CMK (cell line): ENCODE results near the gene HNRNPDL.
"Not testable (repeated sequence)": the region's sequence is repeated elsewhere in the genome, so short reads cannot be mapped to it uniquely, and the experiment has no call there.

Experiments
- DNase-seq: peaks from one replicate; pipeline ENCODE4 v3.0.0-alpha.2; 2010; ENCODE audit warnings: low read depth

HNRNPDL gene

DNA sequence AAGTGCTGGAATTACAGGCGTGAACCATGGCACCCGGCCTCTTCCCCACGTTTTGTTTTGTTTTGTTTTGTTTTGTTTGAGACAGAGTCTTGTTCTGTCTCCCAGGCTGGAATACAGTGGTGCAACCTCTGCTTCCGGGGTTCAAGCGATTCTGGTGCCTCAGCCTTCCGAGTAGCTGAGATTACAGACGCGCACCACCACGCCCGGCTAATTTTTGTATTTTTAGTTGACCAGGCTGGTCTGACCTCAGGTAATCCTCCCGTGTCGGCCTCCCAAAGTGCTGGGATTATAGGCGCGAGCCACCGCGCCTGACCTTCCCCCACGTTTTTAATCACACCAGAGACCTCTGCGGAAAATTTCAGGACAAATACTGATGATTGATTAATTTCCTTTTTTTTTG is 2.3 kb upstream of the HNRNPDL start:
- no peak for DNase-seq

GRCh38 chr4:82431831-82432230 is 1.6 kb upstream of the HNRNPDL start:
- DNase-seq, result no peak

DNA sequence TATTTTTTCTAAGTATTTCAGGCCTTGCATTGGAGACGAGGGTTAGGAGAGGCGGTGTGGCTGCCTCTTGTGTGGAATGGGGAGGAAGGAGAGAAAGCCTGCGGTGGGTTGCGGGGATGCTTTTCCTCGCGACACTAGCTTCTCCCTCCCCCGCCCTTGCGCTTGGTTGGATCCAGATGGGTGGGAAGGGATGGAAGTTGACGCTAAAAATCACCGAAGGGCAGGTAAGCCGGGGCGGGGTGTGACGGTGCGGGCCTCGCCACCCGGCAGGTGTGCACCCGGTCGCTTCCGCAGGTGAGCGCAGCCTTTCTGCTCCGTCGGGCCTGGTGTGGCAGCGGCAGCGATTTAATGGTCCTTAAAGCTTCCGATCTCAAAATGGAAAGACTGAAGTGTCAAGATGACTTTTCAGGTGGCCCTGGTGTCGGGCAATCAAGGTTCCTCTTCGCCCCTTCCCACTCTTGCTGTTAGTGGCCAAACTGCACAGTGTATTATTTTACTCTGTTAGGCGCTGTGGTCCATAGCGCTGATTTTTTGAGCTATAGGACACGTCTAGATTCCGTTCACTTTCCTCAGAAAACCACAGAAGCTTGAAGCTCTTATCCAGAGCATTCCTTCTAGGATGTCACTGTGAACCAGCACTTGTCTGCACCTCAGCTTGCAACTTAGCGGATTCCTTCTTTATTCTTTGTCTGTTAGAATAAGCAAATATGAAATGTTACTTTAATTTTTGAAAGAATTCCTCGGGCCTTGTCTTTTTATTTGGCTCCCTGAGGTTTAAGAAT is 893 bp upstream of the HNRNPDL start:
- no peak for DNase-seq

DNA sequence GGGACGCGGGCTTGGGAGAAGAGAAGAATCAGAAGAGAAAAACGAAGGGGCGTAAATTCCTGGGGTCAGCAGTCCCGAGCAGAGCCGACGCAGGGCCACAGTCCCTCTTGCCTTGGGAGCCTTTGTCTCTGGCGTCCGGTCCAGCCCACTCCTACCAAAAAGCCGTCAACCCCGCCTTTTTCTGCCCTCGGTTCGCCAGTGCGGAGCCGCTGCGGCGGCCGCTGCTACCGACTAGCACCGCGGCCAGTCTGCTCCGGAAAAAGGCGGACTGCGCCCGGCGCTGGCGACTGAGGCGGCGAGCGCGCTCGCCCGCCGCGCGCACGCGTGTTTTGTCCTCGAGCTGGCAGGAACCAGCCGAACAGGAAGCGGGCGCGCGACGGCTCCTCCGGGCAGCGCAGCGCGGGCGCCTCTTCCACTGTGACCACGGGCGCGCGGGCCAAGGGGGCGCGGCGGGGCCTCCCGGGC is 502 bp downstream of the HNRNPDL start:
- DNase-seq, result peak; percentile 46

GRCh38 chr4:82428969-82429727 is 1.1 kb downstream of the HNRNPDL start:
- DNase-seq, result peak; percentile 66

DNA sequence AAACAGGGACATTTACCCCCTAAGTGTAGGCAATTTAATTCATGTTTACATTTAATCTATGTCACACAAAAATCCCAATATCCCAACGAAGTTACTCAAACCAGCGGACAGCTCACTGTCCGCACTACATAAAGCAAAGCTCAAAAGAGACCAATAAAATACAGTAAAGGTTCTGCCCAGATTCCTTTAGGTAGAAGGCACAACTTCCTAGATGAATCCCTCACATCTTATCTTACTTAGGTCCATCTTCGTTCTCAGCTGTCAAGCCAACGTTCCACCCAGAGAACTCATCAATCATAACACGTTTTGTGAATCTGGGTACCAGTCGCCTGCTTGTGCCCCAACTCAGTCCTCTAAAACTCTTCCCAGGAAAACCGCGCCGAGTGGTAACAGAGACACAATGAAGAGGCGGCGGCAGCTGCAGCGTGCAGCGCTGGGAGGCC is 1.7 kb downstream of the HNRNPDL start:
- DNase-seq, result no peak

GRCh38 chr4:82425478-82425877 is 4.8 kb downstream of the HNRNPDL start:
- no peak for DNase-seq

DNA sequence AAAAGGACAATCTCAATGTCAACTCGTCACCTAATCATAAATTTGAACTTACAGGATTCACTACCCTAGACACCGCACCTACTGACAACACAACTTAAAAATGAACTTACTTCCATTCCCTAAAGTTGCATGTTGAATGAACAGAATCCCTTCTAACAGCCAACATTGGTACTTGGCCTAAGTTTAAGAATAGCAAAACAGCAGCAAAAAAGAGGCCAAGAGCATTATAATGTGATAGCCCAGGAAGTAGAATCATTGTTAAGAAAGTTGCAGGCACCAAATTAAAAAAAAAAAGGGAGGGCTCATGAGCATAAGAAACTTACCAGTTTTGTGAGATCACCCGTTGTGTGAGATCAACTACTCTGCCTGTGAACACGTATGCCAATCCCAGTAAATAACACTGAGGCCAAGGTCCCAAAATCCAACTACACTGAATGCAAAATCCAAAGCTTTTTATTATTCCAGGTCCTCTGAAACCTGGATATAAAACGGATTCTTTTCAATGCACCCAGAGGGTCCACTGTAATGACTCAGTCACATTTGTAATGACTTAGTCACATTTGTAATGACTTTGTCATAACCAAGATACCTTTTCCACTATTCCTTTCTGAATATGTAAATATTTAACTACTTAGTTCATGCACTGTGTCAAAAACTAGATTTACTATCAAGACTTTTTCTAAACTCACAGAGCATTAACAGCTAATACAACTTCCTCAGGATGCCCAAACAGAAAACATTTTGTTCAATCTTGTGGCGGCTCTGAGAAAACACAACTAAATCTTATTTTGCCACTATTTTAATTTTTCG is 6.8 kb downstream of the HNRNPDL start:
- DNase-seq, result no peak

DNA sequence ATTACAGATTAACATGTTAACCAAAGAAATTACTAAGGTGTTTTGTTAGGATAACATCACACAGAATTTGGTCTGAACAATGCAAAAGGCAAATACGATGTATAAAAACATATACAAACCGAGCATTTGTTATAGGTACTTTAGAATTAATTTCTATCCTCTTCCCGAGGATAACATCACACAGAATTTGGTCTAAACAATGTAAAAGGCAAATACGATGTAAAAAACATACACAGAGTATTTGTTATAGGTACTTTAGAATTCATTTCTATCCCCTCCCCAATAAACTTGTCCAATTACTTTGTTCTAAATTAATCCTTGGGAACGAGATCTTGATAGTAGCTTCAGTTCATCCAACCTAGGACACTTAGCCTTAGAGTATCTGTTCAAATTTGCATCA is 7.6 kb downstream of the HNRNPDL start:
- no peak for DNase-seq

DNA sequence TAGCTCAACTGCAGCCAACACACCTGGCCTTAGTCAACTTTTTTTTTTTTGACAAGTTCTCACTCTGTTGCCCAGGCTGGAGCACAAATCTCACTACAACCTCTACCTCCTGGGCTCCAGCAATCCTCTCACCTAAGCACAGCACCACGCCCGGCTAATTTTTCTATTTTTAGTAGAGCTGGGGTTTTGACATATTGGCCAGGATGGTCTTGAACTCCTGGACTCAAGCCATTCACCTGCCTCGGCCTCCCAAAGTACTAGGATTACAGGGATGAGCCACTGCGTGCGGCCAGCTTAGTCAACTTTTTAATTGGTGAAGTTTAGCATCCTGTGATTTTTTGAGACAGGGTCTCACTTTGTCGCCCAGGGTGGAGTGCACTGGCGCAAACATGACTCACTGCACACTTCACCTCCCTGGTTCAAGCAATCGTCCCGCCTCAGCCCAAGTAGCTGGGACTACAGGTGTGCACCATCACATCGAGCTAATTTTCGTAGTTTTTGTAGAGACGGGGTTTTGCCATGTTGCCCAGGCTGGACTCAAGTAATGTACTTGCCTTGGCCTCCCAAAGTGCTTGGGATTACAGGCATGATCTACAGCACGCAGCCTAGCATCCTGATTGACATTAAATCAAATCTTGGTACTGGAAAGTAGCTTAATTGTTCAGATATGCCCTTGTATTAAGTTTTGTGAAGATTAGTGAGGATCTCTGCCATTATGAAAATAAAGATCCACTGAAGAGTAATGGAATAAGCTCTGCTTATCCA is 8.3 kb downstream of the HNRNPDL start:
- DNase-seq, result no peak

DNA sequence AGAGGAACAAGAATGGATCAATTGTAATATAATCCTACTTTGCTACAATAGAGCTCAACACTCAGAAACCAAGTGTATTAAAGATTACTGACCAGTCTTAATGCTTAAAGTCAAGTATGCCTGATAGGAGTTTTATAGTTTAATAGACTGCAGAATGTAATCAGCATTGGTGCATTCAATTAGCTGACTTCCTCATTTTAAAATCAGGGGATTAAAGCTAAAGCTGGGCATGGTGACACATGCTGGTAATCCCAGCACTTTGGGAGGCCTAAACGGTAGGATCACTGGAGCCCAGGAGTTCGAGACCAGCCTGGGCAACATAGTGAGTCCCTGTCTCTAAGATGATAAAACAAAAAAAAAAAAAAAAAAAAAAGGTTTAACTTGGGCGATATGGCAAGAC is 10.8 kb downstream of the HNRNPDL start:
- DNase-seq, result no peak

DNA sequence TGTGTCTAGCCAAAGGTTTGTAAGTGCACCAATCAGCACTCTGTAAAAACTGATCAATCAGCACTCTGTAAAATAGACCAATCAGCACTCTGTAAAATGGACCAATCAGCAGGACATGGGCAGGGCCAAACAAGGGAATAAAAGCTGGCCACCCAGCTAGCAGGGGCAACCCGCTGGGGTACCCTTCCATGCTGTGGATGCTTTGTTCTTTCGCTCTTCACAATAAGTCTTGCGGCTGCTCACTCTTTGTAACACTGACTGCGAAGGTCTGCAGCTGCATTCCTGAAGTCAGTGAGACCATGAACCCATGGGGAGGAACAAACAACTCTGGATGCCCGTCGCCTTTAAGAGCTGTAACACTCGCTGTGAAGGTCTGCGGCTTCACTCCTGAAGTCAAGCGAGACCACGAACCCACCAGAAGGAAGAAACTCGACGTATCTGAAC is 14.3 kb downstream of the HNRNPDL start:
- DNase-seq, result no peak

- DNase-seq, result not testable (repeated sequence)
Observed at GRCh38 chr4:82415061-82415460, 15.2 kb downstream of the HNRNPDL start.

DNA sequence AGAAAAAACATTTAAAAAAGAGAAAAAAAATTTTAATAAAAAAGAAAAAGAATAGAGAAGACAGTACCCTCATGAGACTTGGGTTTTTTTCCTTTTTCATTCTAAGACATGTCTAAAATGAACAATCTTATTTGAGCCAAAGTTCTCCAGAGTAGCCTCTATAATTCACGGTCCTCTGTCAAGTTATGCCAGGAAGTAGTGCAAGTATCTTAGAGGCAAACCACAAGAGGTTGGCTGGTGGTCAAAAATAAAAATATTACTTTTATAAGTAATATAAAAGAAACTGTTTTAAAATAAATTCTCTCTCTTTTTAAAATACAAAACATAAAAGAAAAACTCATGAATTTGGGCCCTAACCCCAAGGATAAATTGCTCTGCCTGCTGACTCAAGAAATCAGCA is 26.5 kb downstream of the HNRNPDL start:
- DNase-seq, result no peak

DNA sequence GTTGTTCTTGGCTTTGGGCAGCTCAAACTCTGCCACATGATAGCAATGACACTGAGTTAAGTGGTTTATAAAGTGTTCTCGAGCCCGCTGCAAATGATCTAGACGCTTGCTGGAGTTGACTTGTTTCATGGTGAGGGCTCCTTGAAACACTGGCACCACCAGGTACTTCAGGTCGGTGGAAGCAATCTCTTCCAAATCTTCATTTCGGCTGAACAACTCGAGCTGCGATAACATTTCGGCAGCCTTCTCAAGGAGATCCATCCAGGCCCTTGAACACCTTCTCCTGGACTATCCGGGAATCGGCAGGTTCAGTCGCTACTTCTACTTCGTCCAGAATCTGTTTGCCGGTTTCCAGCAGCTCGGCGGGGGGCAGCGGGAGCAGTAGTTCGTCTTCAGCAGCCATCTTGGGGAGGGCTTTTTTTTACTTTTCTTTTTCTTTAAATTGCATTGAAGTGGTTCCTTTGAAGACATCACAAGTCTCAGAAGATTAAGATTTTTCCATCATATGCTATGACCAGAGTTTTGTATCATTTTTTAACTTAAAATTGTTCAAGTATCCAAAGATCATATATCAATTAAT is 28.0 kb downstream of the HNRNPDL start:
- DNase-seq, result no peak

- DNase-seq, result no peak
Observed at GRCh38 chr4:82401600-82401999, 28.7 kb downstream of the HNRNPDL start.

- DNase-seq, result no peak
Observed at GRCh38 chr4:82398263-82398662, 32.0 kb downstream of the HNRNPDL start.

- DNase-seq, result no peak
Observed at GRCh38 chr4:82397527-82397926, 32.7 kb downstream of the HNRNPDL start.

DNA sequence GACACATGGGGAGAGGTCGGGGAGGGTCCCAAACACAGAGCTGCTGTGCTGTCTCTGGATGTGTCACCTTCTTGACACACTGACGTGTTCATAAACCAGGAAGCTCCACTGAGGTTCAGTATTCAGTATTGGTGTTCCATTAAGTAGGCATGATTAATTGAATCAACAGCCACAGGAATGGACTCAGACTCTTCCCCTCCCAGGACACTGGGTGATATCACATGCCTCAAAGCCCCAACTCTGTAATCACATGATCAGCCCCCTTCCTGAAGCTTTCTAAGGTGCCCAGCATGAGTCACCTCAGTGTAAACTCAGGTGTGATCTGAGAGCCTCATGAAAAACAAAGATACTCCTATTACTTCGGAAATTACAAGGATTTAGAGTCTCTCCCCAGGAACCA is 35.4 kb downstream of the HNRNPDL start:
- DNase-seq, result no peak

GRCh38 chr4:82390061-82390460 is 40.2 kb downstream of the HNRNPDL start:
- DNase-seq, result not testable (repeated sequence)

DNA sequence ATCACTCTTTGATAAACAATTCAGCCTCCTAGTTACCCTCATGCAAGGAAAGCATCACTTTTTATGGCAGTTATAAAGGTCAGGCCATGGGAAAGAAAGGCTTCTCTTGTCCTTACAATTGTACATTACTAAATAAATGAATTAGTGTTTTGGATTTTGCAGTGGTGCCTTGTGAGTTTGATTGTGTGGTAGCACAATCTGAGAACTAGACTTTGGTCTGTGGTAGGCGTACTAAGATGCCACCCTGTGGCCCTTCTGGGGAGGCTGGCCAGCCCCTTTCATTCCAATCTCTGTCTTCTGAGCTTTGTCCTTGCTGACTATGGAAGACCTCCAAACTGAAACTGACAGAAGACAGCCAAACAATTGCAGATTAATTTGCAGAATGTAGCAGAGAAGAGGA is 41.9 kb downstream of the HNRNPDL start:
- no peak for DNase-seq
